ENCODE measurements around the gene GJB5.

Gene GJB5

DNA sequence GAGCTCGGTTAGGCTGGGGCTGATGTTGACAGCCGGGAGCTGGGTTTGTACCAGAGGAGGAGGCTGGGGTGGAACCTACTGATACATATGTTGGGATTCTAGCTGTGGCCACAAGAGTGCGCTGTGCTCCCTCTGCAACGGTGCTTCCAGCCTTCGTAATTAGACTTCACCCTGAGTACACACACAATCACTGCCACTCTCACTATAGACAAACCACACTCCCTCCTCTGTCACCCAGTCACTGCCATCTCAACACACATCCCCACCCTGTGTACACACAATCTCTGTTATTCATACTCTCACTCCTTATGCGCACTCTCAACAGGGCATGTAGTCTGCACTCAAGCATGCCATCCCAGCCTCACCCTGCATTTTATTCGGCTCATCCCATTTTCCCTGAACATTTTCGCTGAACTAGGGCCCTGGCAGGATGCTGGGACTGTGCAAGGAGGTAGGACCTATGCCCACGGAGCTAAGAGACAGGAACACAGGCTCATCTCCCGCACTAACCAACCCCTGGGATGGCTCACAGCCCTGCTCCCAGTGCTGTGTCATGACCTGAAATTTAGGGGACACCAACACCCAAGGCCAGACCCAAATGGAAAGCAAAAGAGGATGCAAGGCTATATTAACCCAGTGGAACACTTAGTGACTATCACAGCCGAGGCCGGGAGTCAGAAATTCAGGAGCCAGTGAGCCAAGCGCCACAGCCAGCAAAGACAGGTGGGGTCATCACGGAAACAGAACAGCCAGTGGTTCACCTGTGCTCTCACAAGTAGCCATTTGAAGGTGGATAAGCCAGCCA, 31.9 kb downstream of the GJB5 start:
- H3K9me3 Mint-ChIP-seq = no peaks in the 10 kb centered on the region
- peaks cover 6% of the 10 kb centered on the region for H3K4me1 Mint-ChIP-seq (ENCODE audit: low read depth)
- H3K4me3 Mint-ChIP-seq = no peak overlapping the region
- H3K36me3 Mint-ChIP-seq (ENCODE audit: low read depth) = no peaks in the 10 kb centered on the region
- peaks cover 23% of the 10 kb centered on the region for H3K27me3 Mint-ChIP-seq (ENCODE audit: low read depth)
- H3K27ac Mint-ChIP-seq = no peak overlapping the region
- peak; percentile 47 for DNase-seq (ENCODE audit: low spot score)

DNA sequence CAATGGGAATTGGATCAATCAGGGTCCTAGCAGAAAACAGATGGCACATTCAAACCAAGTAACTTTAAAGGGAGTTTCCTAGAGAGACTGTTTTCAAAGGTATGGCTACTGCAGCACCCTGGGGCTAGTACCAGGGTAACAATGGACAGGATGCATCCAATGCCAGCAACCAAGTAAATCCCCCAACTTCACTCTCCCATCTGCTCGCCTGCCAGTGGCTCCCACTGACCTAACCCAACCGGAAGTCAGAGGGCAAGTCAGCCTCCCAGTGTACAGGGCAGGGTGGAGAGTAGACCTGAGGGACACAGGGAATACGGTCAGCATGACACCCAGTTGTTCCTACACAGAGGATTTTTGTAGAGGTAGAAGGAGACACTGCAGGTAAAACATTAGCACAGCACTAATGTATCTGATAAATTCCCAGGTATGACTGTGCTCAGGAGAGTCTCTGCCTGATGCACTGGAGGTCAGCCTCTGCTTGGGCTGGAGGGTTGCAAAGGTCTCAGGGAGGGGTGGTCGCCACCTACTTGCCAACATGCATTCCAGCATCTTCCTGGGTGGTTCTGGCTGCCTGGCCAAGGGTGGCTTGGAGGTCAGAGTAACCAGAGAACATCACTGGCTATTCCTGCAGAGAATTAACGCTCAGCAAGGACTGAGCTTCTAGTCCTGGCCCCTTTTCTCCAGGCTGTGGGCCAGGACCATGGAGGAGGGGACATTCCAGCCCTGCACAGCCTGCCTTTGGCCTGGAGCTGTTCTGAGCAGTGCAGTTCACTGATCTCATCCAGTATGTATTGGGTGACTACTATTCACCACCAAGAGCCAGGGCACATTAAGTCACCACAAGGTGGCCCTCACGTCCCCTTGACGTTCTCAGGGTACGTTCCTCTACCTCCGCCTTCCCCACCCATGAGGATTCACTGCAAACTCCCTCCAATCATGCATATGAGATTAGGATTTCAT, 32.9 kb downstream of the GJB5 start:
- no peak overlapping the region for H3K27ac Mint-ChIP-seq
- H3K4me1 Mint-ChIP-seq (ENCODE audit: low read depth) = peaks cover 6% of the 10 kb centered on the region
- H3K9me3 Mint-ChIP-seq = no peaks in the 10 kb centered on the region
- H3K36me3 Mint-ChIP-seq (ENCODE audit: low read depth) = no peaks in the 10 kb centered on the region
- H3K27me3 Mint-ChIP-seq (ENCODE audit: low read depth) = peaks cover 18% of the 10 kb centered on the region
- DNase-seq (ENCODE audit: low spot score) = no peak
- H3K4me3 Mint-ChIP-seq = no peak overlapping the region

DNA sequence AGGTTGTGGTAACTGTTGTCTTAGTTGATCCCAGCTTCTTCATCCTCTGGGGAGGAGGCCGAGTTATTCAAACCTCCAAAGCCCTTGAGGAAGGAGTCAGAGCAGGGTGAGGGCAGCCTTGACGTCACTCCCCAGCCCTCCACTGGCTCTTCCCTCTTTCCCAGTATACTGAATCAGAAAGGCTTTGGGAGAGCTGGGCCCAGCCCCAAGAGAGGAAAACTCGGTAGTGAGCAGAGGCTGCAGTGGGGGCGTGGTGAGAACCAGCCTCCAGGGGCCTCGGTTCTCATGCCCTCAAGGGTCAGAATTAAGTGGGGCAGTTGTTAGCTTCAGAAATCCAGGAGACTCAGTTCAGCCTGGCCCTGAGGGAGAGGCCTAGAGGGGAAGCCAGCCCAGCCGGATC, 36.1 kb downstream of the GJB5 start:
- peaks cover 14% of the 10 kb centered on the region for H3K27me3 Mint-ChIP-seq (ENCODE audit: low read depth)
- H3K9me3 Mint-ChIP-seq = no peaks in the 10 kb centered on the region
- no peaks in the 10 kb centered on the region for H3K36me3 Mint-ChIP-seq (ENCODE audit: low read depth)
- no peak for DNase-seq (ENCODE audit: low spot score)
- H3K27ac Mint-ChIP-seq = no peak overlapping the region
- H3K4me3 Mint-ChIP-seq = no peak overlapping the region
- H3K4me1 Mint-ChIP-seq (ENCODE audit: low read depth) = peaks cover 6% of the 10 kb centered on the region

DNA sequence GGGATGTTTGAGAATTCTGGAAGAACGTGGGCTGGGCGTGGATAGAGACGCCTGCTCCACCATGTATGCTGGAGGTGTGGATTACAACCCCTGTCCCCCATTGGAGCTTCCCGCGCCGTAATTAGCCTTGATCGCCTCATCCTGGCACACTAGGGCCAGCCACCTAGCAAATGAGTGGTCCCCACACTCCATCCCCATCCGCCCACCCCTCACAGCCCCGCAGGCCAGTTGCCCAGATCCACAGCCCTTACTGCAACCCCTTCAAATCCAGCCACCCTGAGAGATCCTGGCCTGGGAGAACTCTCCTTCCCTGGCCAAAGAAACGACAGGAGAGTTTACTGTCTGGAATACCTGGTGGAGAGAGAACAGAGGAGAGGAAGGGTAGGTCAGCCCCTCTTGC, 37.6 kb downstream of the GJB5 start:
- Mint-ChIP-seq H3K4me3 (peak overlapping the region; percentile 55), H3K36me3 (ENCODE audit: low read depth) (no peaks in the 10 kb centered on the region), H3K27me3 (ENCODE audit: low read depth) (peaks cover 14% of the 10 kb centered on the region), H3K4me1 (ENCODE audit: low read depth) (peaks cover 6% of the 10 kb centered on the region), H3K9me3 (no peaks in the 10 kb centered on the region), H3K27ac (no peak overlapping the region)
- no peak for DNase-seq (ENCODE audit: low spot score)

DNA sequence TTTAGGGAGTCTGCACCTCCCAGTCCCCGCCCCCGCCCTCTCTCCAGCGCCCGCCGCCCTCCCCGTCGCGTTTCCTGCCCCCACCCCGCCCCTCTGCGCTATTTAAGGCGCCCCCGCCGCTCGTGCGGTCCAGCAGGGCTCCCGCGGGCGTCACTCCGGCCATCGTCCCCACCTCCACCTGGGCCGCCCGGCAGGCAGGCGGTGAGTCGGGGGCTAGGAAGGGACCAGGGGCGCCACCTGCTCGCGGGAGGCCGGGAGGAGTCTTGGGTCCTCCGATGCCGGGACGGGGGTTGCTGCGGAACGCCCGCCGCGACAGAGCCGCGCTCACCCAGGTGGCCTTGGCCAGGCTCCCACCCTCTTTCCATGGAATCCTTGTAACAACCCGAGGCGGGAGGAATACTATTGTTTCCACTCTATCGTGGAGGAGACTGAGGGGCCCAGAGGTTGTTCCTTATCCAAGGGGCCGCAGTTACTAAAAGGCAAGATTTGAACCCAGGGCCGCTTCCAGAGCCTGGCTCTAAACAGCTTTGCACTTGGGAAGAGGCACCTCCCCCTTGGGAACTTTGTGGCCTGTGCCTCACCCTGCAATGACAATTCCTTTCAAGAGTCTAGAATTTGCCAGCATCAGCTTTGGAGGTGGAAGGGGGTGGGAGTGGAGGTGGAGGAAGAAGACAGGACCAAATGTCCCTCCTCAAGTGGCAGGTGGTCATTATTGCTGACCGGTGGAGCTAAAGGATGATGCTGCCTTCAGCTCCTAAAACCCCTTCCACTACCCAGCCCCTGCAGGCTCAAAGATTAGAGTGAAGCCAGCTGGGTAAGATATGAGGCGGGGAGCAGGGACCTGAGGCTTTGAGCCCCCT, 38.3 kb downstream of the GJB5 start, which contains the start of gene GJA4:
Gene GJA4, plus strand, starts transcription at position 132 of the 860 bp plus-strand sequence. CDS start 1,215 bp downstream, outside the sequence.
- Mint-ChIP-seq H3K9me3 (no peaks in the 10 kb centered on the region), H3K27ac (no peak within 1 kb of the TSS), H3K4me3 (peak within 1 kb of the TSS; percentile 55), H3K4me1 (ENCODE audit: low read depth) (peaks cover 6% of the 10 kb centered on the region), H3K27me3 (ENCODE audit: low read depth) (peaks cover 14% of the 10 kb centered on the region), H3K36me3 (ENCODE audit: low read depth) (no peaks in the 10 kb centered on the region)
- no peak for DNase-seq (ENCODE audit: low spot score)

DNA sequence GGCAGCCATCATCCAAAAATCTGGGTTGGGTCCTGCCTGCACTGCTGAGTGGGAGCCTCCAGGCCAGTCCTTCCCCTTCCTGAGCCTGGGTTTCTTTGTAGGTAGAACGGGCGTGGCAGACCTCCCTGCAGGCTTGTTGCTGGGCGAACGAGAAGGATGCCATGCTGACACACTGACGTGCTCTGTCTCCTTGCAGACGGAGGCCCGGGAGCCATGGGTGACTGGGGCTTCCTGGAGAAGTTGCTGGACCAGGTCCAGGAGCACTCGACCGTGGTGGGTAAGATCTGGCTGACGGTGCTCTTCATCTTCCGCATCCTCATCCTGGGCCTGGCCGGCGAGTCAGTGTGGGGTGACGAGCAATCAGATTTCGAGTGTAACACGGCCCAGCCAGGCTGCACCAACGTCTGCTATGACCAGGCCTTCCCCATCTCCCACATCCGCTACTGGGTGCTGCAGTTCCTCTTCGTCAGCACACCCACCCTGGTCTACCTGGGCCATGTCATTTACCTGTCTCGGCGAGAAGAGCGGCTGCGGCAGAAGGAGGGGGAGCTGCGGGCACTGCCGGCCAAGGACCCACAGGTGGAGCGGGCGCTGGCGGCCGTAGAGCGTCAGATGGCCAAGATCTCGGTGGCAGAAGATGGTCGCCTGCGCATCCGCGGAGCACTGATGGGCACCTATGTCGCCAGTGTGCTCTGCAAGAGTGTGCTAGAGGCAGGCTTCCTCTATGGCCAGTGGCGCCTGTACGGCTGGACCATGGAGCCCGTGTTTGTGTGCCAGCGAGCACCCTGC, 39.3 kb downstream of the GJB5 start:
- H3K4me1 Mint-ChIP-seq (ENCODE audit: low read depth) = peaks cover 6% of the 10 kb centered on the region
- no peak for DNase-seq (ENCODE audit: low spot score)
- no peak overlapping the region for H3K27ac Mint-ChIP-seq
- no peaks in the 10 kb centered on the region for H3K9me3 Mint-ChIP-seq
- no peaks in the 10 kb centered on the region for H3K36me3 Mint-ChIP-seq (ENCODE audit: low read depth)
- H3K4me3 Mint-ChIP-seq = no peak overlapping the region
- peaks cover 14% of the 10 kb centered on the region for H3K27me3 Mint-ChIP-seq (ENCODE audit: low read depth)

DNA sequence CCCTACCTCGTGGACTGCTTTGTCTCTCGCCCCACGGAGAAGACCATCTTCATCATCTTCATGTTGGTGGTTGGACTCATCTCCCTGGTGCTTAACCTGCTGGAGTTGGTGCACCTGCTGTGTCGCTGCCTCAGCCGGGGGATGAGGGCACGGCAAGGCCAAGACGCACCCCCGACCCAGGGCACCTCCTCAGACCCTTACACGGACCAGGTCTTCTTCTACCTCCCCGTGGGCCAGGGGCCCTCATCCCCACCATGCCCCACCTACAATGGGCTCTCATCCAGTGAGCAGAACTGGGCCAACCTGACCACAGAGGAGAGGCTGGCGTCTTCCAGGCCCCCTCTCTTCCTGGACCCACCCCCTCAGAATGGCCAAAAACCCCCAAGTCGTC, 39.9 kb downstream of the GJB5 start:
- Mint-ChIP-seq H3K36me3 (ENCODE audit: low read depth) (no peaks in the 10 kb centered on the region), H3K4me3 (no peak overlapping the region), H3K9me3 (no peaks in the 10 kb centered on the region), H3K27ac (no peak overlapping the region), H3K4me1 (ENCODE audit: low read depth) (peaks cover 6% of the 10 kb centered on the region), H3K27me3 (ENCODE audit: low read depth) (peaks cover 11% of the 10 kb centered on the region)
- no peak for DNase-seq (ENCODE audit: low spot score)

DNA sequence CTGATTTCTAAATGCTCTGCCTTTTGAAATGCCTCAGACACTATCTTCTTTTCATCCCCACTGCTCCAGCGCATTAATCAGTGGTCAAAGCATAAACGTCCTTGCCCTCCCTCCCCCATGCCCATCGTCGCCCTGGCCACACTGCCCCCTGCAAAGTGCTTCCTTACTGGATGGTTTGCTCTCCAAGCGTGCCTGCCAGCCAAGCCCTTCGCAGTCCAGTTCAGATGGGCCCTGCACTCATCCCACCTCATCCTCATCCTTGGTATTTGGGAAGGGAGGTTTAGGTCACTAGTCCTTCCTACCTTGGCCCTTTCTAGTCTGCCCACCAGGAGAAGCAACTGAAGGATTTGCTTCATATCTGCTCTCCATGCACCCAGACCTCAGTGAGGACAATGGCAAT, 41.1 kb downstream of the GJB5 start:
- H3K27me3 Mint-ChIP-seq (ENCODE audit: low read depth) = peaks cover 11% of the 10 kb centered on the region
- H3K4me3 Mint-ChIP-seq = no peak overlapping the region
- no peak overlapping the region for H3K27ac Mint-ChIP-seq
- H3K4me1 Mint-ChIP-seq (ENCODE audit: low read depth) = peaks cover 2% of the 10 kb centered on the region
- H3K36me3 Mint-ChIP-seq (ENCODE audit: low read depth) = no peaks in the 10 kb centered on the region
- no peaks in the 10 kb centered on the region for H3K9me3 Mint-ChIP-seq
- no peak for DNase-seq (ENCODE audit: low spot score)

DNA sequence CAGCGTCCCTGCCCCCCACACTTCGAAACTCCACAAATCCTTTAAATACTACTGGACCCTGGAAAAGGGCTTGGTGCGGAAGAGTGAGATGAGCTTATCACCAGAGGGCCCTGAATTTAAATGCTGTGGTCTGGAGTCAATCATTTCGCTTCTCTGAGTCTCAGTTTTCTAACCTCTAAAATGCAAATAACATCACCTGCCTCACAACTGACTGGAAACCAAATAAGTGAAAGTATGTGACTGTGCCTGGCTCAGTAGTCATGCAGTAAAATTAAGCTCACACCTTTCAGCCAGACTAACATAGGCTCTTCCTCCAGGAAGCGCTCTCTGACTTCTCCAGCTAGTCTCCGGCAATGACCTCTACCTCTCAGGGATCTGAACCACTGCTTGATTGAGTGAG, 42.1 kb downstream of the GJB5 start:
- no peak for DNase-seq (ENCODE audit: low spot score)
- Mint-ChIP-seq H3K27me3 (ENCODE audit: low read depth) (peaks cover 6% of the 10 kb centered on the region), H3K9me3 (no peaks in the 10 kb centered on the region), H3K4me3 (no peak overlapping the region), H3K27ac (no peak overlapping the region), H3K36me3 (ENCODE audit: low read depth) (no peaks in the 10 kb centered on the region), H3K4me1 (ENCODE audit: low read depth) (peaks cover 2% of the 10 kb centered on the region)

DNA sequence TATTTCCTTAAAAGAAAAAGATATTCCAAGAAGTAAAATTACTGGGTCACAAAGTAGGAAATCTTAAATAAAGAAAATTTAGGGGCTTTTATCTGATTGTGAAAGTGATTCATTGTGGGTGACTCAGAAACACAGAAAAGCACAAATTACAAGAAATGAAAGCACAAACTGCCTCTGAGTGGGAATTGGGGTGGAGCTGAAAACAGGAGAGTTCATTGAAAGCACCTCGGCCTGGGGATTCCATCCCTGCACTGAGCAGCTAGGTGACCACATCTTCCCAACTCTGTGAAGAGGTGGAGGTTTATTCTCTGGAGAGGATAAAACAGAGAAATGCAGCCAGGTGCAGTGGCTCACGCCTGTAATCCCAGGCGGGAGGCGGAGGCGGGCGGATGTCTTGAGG, 45.4 kb downstream of the GJB5 start:
- Mint-ChIP-seq H3K9me3 (peaks cover 4% of the 10 kb centered on the region), H3K4me3 (no peak overlapping the region), H3K4me1 (ENCODE audit: low read depth) (peaks cover 2% of the 10 kb centered on the region), H3K27me3 (ENCODE audit: low read depth) (no peaks in the 10 kb centered on the region), H3K36me3 (ENCODE audit: low read depth) (no peaks in the 10 kb centered on the region), H3K27ac (no peak overlapping the region)
- DNase-seq (ENCODE audit: low spot score) = peak; percentile 32

DNA sequence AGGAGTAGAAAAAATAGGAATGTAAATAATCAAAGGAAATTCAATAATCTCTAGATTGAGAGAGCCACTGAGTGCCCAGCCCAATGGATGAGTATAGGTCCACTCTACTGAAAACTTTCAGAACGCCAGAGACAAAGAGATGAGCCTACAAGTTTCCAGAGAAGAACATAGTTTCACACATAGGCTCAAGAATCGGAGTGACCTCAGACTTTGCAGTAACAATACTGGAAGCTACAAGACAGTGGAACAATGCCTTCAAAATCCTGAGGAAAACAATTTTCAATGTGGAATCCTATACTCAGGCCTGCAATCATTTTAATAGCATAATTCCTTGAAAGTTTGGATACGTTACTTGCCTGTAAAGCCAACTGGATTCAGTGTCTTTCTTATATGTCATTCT, 48.9 kb downstream of the GJB5 start:
- no peak overlapping the region for H3K27ac Mint-ChIP-seq
- no peaks in the 10 kb centered on the region for H3K36me3 Mint-ChIP-seq (ENCODE audit: low read depth)
- no peak overlapping the region for H3K4me3 Mint-ChIP-seq
- DNase-seq (ENCODE audit: low spot score) = no peak
- H3K4me1 Mint-ChIP-seq (ENCODE audit: low read depth) = peaks cover 2% of the 10 kb centered on the region
- no peaks in the 10 kb centered on the region for H3K27me3 Mint-ChIP-seq (ENCODE audit: low read depth)
- H3K9me3 Mint-ChIP-seq = peaks cover 4% of the 10 kb centered on the region

DNA sequence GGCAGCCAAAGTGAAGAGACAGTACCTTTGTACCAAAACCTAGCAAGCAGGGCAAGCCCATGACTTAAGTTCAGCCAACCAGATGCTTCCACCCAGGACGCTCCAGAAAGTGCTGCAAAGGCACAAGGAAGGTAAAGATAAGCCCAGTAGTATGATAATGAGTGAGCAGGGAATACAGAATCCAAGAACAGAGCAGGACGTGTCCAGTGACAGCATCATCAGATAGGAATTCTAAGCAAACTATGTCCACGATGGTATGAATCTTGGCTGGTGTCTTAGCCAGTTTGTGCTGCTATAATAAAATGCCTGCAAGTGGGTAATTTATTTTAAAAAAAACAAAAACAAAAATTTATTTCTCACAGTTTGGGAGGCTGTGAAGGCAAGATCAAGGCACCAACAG, 51.5 kb downstream of the GJB5 start:
- no peaks in the 10 kb centered on the region for H3K27me3 Mint-ChIP-seq (ENCODE audit: low read depth)
- peaks cover 3% of the 10 kb centered on the region for H3K4me1 Mint-ChIP-seq (ENCODE audit: low read depth)
- no peaks in the 10 kb centered on the region for H3K36me3 Mint-ChIP-seq (ENCODE audit: low read depth)
- H3K27ac Mint-ChIP-seq = no peak overlapping the region
- peaks cover 8% of the 10 kb centered on the region for H3K9me3 Mint-ChIP-seq
- no peak for DNase-seq (ENCODE audit: low spot score)
- H3K4me3 Mint-ChIP-seq = no peak overlapping the region
